GM18505 (cell line): ENCODE data around the gene LAMB4.

Experiments
- ATAC-seq: cut with Tn5 transposase; IDR thresholded peaks from one replicate; pipeline ENCODE4 v1.9.1; 2021; ENCODE audit not compliant: unreplicated experiment
- POLR2A ChIP-seq: IDR thresholded peaks from 4 replicates; pipeline ENCODE4 v1.6.1; 2011; ENCODE audit warnings: borderline replicate concordance; ENCODE audit not compliant: insufficient read depth, insufficient read length; ENCODE audit errors: extremely low read depth

LAMB4 gene

GRCh38 chr7:108137040-108137439 lies 6.9 kb upstream of the LAMB4 start:
- no peak for TF ChIP-seq POLR2A
- ATAC-seq = no peak

- peak; percentile 24 for ATAC-seq
Measured at GRCh38 chr7:108136191-108136688, 6.1 kb upstream of the LAMB4 start.

GRCh38 chr7:108135446-108136190 lies 5.5 kb upstream of the LAMB4 start:
- TF ChIP-seq POLR2A = no peak
- ATAC-seq = peak; percentile 98

More at GRCh38 chr7:108136191-108136688, 6.1 kb upstream of the LAMB4 start:
- no peak for TF ChIP-seq POLR2A

- ATAC-seq = no peak
- TF ChIP-seq POLR2A = no peak
Measured at GRCh38 chr7:108134486-108134885, 4.3 kb upstream of the LAMB4 start.

GRCh38 chr7:108132551-108133265 lies 2.5 kb upstream of the LAMB4 start:
- ATAC-seq = no peak
- TF ChIP-seq POLR2A = no peak

- ATAC-seq = no peak
- no peak for TF ChIP-seq POLR2A
Measured at GRCh38 chr7:108129018-108129965, 869 bp downstream of the LAMB4 start.

- no peak for ATAC-seq
- TF ChIP-seq POLR2A = no peak
Measured at GRCh38 chr7:108128514-108128913, 1.6 kb downstream of the LAMB4 start.

- TF ChIP-seq POLR2A = no peak
- no peak for ATAC-seq
Measured at GRCh38 chr7:108127461-108127860, 2.7 kb downstream of the LAMB4 start.

- no peak for ATAC-seq
- no peak for TF ChIP-seq POLR2A
Measured at GRCh38 chr7:108124820-108125219, 5.3 kb downstream of the LAMB4 start.

- no peak for TF ChIP-seq POLR2A
- no peak for ATAC-seq
Measured at GRCh38 chr7:108122181-108122580, 8.0 kb downstream of the LAMB4 start.

GRCh38 chr7:108120933-108121332 lies 9.2 kb downstream of the LAMB4 start:
- TF ChIP-seq POLR2A = no peak
- no peak for ATAC-seq

- no peak for ATAC-seq
- no peak for TF ChIP-seq POLR2A
Measured at GRCh38 chr7:108120196-108120595, 10.0 kb downstream of the LAMB4 start.

- ATAC-seq = no peak
- no peak for TF ChIP-seq POLR2A
Measured at GRCh38 chr7:108118959-108119358, 11.2 kb downstream of the LAMB4 start.

GRCh38 chr7:108114117-108114841 lies 15.9 kb downstream of the LAMB4 start:
- no peak for TF ChIP-seq POLR2A
- peak; percentile 79 for ATAC-seq
